ENCODE measurements around the gene HOXB8.

The HOXB8 gene

DNA sequence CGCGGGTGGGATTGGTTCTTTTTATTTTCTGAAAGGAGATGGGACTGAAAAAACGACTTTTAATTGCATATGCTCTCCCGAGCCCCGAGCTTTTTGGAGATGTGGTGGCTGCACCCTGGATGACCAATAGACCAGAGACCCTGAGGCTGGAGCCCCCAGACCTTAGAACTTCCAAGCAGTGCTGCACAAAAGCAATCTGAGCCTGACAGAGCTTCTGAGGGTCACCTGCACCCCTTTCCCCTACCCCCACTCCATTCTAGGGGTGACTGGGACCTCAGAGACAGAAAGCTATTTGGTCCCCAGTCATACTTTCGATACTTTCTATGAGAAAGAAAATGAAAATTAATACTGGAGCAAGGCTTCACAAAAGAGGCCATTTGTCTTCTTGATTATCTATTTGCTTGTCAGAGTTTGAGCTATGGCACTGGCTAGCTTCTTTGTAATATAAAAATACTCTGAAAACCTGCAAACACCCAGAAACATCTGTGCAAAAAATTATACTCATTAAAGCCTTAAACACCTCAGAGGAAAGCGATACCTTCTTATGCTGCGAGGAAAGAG is 40.5 kb downstream of the HOXB8 start:
- no peak for DNase-seq (ENCODE audit: low read depth)
- no peak for TF ChIP-seq CTCF (conservative IDR thresholded peaks at IDR 0.05; ENCODE audit: low read depth, low read length)
- H3K4me3 ChIP-seq (ENCODE audit: low read length): no peak overlapping the region

- DNase-seq (ENCODE audit: low read depth): no peak
- H3K4me3 ChIP-seq (ENCODE audit: low read length): no peak overlapping the region
- no peak for TF ChIP-seq CTCF (conservative IDR thresholded peaks at IDR 0.05; ENCODE audit: low read depth, low read length)
Observed at GRCh38 chr17:48571826-48572417, 43.2 kb downstream of the HOXB8 start.

DNA sequence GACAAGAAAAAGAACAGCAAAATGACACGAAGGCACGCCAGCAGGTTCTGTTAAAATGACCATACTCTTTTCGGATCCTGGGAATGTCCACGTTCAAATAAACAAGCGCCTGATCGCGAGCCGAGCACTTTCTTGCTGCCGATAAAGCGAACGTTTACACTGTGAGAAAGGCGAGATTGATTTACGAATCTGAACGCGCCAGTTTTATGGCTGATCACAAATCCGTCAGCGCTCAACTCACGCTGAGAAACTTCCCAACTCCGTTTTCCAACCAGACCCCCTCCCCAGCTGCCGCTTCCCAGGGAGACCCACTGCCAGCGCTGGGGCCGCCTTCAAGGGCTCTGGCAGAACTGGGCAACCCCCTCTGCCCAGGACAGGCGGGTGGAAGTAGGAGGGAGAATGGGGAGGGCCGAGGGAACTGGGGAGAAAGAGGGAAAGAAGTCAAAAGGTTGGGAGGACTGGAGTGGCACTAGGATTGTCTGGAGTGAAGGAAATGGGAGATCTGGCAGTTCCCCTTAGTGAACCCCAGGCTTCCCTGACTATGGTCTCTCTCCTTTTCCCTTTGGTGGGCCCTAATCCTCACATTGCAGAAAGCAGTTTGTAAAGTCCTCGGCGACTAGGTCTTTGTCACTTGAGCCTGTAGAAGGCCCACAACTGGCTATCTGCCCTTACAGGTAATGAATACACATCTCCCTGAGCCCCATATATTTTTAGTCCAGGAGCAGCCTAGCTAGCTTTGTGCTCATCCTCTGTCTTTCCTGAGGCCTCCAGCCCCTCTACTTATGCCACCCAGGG is 43.9 kb downstream of the HOXB8 start:
- no peak for TF ChIP-seq CTCF (conservative IDR thresholded peaks at IDR 0.05; ENCODE audit: low read depth, low read length)
- no peak overlapping the region for H3K4me3 ChIP-seq (ENCODE audit: low read length)
- DNase-seq (ENCODE audit: low read depth): no peak

DNA sequence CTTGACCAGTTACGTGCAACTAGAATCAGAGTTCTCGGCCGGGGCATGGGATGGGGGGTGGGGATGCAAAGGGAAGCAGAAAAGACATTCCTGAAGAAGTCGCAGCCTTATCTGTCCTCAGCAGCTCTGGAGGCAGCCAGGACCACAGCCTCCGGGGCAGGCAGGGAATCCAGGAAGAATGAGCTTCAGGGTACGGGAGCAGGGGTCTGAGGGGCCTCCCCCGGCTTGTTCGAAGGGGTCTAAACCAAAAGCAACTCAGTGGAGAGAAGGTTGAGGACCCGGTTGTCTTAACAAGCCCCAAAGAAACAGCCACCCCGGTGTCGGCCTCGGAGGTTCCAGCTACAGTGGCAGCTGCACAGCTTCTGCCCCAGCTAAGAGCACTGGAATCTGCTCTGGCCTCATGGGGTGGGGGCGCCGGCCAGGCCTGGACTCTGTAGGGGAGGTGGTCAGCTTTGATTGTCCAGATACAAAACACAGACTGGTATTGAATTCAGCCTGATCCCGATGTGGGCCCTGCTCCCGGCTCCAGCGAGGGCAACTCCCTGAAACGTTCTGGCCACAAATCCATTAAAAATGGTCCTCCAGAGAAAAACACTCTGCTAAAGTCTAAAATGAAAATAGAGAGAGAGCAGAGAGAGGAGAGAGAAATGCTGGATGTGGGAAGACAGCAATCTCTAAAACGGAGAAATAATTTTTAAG is 44.6 kb downstream of the HOXB8 start:
- no peak overlapping the region for H3K4me3 ChIP-seq (ENCODE audit: low read length)
- DNase-seq (ENCODE audit: low read depth): no peak
- no peak for TF ChIP-seq CTCF (conservative IDR thresholded peaks at IDR 0.05; ENCODE audit: low read depth, low read length)

DNA sequence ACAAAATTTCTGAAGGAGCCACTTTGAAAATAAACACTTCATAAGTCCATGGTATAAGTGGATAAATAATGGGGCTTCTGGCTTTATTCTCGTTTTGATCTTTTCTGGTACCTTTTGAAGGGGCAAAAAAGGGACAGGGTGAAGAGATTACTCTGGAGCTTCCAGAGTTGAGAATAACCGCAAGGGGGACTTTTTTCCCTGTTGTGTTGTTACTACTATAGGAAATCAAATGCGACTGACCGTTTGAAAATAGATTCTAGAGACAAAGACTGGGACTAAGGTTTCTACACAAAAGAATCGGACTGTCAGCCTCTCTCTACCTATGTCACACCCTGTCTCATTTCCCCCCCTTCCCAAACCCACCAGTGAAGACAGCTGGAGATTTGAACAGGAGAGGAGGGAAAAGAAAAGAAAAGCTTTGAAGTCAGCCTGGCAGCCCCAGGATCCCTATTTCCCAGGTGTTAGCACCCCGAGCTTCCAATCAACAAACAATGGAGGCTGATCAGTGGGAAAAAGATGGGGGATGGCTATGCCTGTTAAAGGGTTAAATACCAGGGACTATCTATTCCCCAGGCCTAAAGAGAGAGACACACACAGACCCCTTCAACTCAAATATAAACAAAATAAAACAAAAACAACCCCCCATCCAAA is 45.3 kb downstream of the HOXB8 start:
- no peak for TF ChIP-seq CTCF (conservative IDR thresholded peaks at IDR 0.05; ENCODE audit: low read depth, low read length)
- DNase-seq (ENCODE audit: low read depth): no peak
- no peak overlapping the region for H3K4me3 ChIP-seq (ENCODE audit: low read length)

DNA sequence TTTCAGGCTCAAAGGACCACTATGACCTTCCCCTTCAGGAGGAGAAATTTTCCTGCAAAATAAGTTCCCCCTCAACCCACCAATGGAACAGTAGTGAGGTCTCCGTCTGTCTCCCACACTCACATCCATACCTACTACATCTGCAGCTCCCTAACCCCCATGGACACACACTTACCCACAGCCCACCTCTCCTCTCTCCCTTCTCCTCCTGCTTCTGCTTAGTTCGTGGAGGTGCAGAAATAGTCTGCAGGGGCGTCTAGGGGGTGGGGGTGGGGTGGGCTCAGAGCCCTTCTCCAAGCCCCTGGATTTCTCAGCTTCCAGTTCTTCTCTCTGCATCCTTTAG is 45.9 kb downstream of the HOXB8 start:
- H3K4me3 ChIP-seq (ENCODE audit: low read length): no peak overlapping the region
- no peak for DNase-seq (ENCODE audit: low read depth)
- TF ChIP-seq CTCF (conservative IDR thresholded peaks at IDR 0.05; ENCODE audit: low read depth, low read length): no peak

All from retinal pigment epithelial cell (primary cell).